GM18868 (cell line): Measurements from ENCODE around the gene ATXN7L2.
A peak's percentile ranks its signal among the peaks of the same experiment; 100 is the strongest.
"Not testable (repeated sequence)": the region's sequence is repeated elsewhere in the genome, so short reads cannot be mapped to it uniquely, and the experiment has no call there.

Experiments used
- ATAC-seq: cut with Tn5 transposase; IDR thresholded peaks from one replicate; pipeline ENCODE4 v1.9.1; 2021; ENCODE audit warnings: mild to moderate bottlenecking, moderate library complexity; ENCODE audit not compliant: unreplicated experiment

Gene ATXN7L2, protein sequence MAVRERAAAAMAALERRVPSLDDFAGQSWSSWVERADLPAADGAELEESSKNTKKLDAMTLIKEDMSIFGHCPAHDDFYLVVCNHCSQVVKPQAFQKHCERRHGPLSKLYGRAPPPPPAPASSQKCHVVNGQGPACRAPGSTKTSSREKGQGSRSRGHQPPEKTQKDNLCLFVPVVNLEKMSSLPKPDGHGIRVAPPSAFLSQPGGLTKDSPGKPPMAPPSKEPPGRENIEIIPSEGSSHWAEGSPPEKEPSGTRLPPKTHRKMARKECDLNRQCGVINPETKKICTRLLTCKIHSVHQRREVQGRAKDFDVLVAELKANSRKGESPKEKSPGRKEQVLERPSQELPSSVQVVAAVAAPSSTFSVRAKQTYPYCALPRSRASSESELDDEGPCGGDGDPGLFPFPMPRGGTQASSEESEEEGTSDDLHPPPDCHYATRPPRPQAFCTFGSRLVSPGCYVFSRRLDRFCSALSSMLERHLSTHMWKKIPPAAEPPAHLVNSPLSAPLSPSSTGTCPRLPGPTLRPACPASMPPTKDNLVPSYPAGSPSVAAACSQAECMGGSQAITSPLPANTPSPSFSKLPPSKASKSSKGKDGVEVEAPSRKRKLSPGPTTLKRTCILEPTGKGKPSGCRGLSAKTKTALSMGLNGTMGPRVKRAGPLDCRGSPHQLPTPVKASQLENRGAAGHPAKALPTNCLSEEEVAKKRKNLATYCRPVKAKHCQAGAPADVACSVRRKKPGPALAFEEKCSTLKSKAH

DNA sequence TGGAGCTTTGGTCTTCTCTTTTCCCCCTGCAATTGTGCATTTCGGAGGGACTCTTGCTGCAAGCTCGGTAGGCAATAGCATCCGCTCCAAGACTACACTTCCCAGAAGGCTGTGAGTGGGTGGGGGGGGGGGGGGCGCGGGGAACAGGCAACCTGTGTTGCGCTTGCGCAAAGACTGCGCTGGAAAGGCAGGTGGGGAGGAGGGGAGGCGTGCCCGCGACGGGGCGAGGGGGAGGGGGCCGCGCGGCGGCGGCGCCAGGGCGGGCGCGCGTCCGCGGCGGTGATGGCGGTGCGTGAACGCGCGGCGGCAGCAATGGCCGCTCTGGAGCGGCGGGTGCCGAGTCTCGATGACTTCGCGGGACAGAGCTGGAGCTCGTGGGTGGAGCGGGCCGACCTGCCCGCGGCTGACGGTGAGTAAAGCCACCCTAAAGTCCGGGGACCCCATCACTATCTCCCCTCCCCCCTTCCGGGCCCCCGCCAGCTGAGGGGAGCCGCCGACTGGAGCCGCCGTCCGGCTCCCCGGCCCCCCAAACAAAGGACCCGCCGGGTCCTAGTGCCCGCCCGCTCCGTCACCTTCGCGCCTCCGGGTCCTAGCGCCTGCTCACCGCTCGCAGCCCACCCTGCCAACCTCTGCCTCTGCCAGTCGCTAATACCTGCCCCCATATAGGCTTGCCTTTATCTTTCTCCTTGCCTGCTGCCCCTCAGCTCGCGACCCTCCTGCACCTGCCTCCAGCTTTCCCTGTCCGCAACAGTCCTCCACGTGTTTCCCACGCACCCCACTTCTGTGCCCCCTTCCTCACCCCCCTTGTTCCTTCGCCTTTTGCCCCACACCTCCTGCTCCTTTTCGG lies at the start of gene ATXN7L2:
TSS of gene ATXN7L2 (plus strand) at position 234 of the 847 bp plus-strand sequence. CDS start at position 283, 49 bp downstream.
- peak; percentile 81 for ATAC-seq

DNA sequence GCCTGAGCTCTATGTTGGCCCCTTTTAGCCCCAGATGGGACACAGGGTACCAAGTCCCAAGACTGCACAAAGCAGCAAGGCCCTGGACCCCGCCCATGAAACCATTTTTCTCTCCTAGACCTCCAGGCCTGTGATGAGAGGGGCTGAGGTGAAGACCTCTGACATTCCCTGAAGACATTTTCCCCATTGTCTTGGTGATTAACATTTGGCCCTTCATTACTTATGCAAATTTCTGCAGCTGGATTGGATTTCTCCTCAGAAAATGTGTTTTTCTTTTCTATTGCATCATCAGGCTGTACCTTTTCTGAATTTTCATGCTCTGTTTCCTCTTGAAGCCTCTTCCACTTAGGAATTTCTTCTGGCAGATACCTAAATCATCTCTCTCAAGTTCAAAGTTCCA lies 49.2 kb upstream of the ATXN7L2 start:
- ATAC-seq, result no peak

DNA sequence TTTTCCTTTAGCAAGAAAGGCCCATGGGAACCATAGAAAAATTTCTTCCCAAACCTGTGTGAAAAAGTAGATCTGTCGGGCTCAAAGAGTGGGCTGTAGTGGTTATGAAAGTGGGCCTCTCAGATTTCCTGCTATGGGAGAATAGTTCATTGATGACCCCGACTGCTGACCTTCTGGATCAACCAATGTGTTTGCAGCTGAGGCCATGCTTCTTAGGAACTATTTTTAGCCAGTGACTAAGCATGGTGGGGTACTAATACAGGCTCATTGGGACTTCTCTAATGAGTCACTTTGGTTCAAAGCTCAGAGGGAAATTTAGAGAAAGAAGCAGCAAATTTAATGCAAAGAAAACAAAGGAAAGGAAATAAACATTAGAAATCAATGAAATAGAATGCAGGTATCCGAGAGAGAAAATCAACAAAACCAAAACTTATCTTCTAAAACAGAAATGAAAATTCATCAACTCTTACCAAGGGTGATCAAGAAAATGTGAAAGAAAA lies 44.9 kb upstream of the ATXN7L2 start:
- ATAC-seq, result peak; percentile 79

DNA sequence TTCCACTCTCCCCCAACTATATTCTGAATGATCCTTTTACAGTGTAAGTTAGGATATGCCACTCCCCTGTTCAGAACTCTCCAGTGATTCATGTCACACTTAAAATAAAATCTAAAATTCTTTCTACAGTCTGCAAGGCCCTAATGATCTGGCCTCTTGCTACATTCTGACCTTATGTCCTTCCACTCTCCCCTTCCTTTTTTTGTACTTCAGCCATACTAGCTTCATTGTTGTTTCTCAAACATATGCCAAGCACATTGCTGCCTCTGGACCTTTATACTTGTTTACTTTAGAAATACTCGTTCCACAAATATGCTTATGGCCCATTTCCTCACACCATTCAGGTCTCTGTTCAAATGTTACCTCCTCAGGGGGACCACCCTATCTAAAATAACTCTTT lies 42.6 kb upstream of the ATXN7L2 start:
- ATAC-seq, result no peak

DNA sequence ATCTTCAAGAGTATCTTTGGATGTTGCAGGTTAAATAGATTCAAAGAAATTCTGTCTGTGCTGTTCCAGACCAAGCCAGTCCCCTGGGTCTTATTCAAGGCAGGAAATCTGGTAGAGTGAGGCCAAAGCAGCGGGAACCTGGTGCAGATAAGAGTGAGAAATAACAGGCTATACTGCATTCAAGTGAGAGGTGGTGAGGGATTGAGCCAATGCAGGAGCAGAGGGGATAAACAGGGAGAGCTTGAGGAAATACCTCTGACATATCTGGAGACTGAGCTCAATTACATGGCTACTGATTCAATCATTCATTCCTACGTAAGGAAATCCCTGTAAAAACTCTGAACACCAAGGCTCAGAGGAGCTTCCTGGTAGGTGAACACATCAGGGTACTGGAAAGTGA lies 40.2 kb upstream of the ATXN7L2 start:
- no peak for ATAC-seq

DNA sequence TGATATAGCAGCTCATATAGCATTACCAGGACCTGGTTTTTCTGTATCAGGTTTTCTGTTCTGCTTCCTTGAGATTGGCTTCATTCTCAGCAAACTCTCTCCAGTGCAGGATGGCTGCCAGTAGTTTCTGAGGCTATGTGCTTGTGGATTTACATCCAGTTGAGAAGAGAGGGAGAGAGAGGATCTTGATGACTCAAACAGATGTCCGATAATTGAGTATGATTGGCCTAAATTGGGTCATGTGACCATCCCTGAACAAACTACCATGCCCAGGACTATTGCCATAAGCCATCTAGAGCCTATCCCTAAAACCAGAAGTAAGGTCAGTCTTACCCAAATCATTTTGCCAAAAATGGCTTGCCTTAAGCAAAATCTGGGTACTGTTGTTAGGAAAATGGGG lies 39.4 kb upstream of the ATXN7L2 start:
- ATAC-seq, result no peak

DNA sequence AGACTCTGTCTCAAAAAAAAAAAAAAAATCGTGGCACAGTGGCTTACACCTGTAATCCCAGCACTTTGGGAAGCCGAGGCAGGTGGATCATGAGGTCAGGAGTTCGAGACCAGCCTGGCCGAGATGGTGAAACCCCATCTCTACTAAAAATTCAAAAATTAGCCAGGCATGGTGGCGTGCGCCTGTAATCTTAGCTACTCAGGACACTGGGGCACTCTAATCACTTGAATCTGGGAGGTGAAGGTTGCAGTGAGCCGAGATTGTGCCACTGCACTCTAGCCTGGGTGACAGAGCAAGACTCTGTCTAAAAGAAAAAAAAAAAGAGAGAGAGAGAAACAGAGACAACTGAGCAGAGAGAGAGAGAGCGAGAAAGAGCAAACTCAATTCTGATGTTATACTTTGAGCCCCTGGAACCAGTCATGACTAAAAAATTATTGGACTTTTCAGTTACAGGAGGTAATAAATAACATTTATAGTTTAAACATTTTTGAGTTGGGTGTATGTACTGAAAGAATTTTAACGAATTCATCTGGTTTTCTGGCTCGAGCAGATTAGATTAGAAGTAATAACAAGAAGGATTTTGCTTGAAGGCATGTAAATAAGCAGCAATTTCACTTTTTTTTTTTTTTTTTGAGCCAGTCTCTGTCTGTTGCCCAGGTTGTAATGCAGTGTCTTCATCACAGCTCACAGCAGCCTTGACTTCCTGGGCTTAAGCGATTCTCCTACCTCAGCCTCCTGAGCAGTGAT lies 37.6 kb upstream of the ATXN7L2 start:
- ATAC-seq, result not testable (repeated sequence)

DNA sequence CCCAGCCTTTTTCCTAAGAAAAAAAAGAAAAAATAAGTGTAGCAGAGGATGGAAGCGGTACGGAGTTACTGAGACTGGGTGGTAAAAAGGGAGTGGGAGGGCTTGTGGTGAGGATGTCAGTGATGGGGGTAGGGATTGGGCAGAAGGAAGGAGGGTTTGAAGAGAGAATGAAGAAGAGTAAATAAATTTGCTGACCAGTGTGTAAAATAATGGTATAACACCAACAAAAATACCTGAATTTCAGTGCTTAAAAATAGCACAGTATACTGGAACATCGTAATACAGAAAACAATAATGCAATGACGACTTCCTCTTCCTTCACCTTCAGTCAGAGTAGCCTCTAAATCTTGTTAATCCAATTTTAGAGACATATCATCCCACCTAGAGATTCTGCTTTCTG lies 36.2 kb upstream of the ATXN7L2 start:
- ATAC-seq, result no peak

DNA sequence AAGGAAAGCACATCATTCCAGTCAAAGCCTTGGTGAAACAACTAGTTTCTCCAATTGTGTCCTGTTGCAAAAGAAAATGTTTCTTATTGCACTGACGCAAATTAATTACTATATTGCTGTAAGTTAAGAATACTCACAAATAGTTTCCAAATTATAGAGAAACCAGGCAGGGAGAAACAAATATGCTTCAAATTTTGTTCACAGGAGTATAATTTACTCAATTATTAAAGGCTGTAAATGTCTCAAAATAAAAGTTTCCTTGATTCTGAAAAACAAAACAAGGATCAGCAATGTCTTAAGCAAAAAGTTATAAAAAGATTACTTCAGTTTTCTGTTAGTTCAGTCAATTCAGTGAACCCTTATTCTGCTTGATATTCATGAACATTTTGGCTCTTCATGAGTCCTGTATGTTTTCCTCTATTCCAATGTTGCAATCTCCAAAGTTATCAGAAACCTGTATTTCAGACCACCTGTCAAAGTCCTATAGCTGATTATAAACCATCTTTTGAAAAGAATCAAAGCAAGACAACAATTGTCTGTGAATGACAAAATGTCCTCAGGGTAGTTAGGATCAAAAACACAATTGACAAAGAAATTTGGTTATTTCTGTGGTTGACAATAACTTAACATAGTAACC lies 29.1 kb upstream of the ATXN7L2 start:
- ATAC-seq, result no peak

DNA sequence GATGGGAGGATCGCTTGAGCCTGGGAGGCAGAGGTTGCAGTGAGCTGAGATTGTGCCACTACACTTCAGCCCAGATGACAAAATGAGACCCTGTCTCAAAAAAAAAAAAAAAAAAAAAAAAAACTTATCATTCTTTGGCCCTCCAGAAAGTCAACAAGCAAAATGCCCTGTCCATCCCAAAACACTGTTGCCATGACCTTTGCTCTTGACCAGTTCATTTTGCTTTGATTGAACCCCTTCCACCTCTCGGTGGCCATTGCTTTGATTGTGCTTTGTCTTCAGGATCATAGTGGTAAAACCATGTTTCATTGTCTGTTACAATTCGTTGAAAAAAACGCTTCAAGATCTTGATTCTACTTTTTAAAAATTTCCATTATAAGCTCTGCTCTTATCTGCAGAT lies 25.9 kb upstream of the ATXN7L2 start:
- no peak for ATAC-seq

DNA sequence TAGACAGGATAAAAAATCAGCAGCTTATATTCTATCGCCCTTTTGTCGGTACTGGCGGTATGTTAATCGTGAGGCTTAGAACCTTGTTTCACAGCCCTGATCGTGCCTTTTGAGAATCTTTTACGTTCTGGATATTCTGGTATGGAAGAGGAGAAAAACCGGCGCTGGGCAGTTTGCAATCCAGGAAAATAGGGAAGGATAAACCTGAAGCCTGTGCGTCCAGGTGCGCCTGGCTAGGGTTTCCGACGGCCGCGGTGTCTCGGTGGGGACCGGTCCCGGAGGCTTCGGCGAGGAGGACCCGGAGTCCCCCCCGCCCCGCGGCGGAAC lies 17.6 kb upstream of the ATXN7L2 start:
- no peak for ATAC-seq

DNA sequence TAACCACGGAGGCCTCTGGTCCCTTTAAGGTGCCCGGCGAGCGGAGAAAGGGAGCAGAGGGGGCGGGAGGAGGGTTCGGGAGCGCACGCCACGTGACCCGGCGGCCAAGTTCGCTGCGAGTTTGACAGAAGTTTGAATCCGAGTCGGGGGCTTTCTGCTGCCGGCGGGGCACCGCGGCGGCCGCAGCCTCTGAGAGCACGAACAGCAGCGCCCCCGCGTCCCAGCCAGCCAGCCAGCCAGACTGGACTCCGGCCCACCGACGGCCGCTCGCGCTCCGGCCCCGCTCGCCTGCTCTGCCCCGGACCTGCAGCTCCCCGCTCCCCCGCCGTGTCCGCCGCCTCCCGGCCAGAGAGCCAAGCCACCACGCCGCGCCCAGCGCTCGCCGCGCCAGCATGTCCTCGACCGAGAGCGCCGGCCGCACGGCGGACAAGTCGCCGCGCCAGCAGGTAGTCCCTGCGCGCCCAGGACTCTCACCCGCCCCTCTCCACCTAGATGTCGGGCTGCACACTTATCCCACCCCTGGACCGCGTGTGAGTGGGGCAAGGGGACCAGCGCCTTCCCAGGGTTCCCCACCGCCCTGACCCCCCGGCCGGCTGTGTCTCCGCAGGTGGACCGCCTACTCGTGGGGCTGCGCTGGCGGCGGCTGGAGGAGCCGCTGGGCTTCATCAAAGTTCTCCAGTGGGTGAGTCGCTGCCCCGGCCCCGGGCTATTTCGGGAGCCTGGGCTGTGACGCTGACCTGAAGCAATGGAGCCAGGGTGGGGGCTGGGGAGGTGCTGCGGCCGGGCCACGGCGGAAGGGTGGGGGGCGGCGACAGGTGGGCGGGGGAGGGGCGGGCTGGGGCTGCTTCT lies 17.0 kb upstream of the ATXN7L2 start, which contains the start of gene SYPL2:
TSS of gene SYPL2 (plus strand) at position 95 of the 849 bp plus-strand sequence. CDS start at position 393, 298 bp downstream.
- no peak for ATAC-seq

DNA sequence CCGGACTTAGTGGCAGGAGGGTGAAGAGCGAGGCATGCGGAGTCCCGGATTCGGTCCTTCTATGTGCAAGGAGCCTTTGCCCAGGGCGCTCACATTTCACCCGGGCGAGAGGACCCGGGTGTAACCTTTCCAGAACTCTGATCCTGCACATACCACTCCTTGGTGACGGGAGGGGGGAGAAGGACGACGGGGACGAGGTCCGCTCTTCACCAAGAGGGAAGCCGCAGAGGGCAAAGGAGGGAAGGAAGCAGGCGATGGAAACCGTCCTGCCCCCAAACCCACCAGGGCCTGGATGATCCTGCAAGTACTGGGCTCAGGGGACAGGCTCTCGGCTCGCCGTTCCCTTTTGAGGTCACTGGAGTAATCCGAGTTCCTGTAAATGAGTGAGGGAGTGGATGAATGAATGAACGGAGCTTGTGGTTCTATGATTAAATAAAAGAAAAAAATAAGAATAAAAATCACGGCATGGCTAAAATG lies 16.4 kb upstream of the ATXN7L2 start:
- no peak for ATAC-seq

DNA sequence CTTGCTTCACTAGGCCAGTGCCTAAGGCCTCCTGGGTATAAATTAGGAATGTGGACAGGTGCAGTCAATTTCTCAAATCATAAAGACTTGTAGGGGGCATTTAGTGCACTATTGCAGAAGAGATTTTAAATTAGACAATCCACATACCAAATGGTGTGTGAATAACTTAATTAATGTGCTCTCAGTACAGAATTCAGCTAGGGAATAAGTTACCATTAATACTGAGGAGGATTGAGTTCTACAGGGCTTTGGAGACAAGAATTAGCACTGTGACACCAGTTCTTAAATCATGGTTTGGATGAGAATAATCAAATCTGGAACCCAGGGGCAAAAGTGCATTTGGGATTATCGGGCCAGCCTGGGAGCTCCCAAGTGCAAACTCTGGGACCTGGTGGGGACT lies 15.6 kb upstream of the ATXN7L2 start:
- ATAC-seq, result no peak

DNA sequence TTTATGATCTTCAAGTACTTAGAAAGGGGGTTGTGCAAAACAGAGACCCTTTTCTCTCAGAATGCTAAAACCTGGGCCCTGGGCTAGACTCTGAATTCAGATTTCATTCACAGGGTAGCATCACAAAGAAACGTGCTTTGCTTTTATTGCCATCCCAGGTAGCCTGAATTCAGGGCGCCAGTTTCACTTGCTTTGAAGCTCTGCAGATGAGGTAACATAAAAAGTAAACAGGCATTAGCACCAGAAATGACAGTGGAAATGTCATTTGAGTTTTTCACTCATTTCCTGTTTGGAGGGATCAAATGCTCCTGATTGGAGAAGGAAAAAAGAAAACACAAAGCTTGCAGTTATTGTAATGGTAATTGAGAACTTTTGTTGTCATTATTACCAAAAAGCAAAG lies 14.8 kb upstream of the ATXN7L2 start:
- no peak for ATAC-seq

DNA sequence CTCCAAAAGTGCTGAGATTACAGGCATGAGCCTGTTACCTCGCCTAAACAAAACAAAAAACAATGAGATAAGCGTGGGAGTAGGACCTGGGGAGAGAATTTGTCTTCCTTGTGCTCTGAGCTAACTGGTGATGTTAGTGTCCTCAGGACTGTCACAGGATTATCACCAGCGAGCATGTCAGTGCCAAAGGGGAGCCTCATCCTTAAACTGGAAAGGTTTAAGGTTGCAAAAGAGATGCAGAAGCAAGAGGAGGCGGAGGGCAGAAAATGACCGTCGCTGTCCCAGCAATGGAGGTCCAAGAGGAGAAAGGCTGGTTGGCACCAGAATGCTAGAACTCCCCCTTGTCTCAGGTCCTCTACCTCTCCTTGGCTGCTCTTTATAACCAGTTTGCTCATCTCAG lies 13.5 kb upstream of the ATXN7L2 start:
- no peak for ATAC-seq

DNA sequence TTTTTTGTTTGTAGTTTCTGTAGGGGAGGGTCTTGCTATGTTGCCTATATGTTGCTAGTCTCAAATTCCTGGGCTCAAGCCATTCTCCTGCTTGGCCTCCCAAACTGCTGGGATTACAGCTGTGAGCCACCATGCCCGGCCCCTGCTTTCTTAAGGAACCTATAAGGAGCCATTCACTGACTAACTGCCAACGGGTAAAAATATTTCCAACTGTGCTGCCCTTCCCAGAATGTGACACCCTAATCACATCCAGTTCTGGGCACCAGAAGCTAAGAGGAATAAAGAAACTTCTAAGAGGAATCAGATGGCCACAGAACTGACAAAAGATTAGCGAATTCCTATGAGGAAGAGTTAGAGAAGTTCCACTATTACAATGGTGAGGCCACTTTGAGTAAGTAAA lies 10.9 kb upstream of the ATXN7L2 start:
- ATAC-seq, result no peak

DNA sequence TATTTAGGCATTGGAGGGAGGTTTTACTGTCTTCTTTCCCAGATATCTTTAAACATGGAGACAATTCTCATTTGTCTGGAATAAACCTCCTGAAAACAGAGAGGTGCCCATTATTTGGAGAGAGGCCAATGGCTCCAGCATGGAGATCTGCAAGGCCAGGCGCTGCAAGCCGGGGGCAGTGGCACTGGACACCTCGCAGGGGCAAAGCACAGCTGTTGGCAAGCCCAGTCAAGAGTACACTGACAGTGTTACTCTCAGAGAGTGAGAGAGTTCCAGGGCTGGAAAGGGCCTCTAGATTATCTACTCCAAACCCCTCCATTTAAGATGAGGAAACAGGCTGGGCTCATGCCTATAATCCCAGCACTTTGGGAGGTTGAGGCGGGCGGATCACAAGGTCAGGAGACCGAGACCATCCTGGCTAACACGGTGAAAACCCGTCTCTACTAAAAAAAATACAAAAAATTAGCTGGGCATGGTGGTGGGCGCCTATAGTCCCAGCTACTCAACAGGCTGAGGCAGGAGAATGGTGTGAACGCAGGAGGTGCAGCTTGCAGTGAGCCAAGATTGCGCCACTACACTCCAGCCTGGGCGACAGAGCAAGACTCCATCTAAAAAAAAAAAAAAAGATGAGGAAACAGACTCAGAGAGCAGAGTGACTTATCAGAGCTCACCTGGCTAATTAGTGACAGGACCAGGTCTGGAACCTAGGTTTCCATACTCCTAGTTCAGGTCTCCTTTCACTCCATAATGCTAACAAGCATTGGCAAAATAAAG lies 10.2 kb upstream of the ATXN7L2 start:
- not testable (repeated sequence) for ATAC-seq
